Activated CD8-positive, alpha-beta memory T cell treated with anti-CD3 and anti-CD28 coated beads, Interleukin-2, amount 50 U/mL, for 24 hours (primary cell): ENCODE results near the gene OTOP3.
A peak's percentile ranks its signal among the peaks of the same experiment; 100 is the strongest.

Experiments
- DNase-seq: peaks from one replicate; pipeline ENCODE4 v3.0.0-alpha.2; 2020; ENCODE audit errors: extremely low read depth

The OTOP3 gene

GRCh38 chr17:74917430-74917829 is 18.3 kb upstream of the OTOP3 start:
- no peak for DNase-seq

GRCh38 chr17:74918906-74919305 is 16.8 kb upstream of the OTOP3 start:
- no peak for DNase-seq

- DNase-seq, result no peak
Measured at GRCh38 chr17:74919440-74920305, 16.0 kb upstream of the OTOP3 start.

- DNase-seq, result no peak
Measured at GRCh38 chr17:74920306-74920620, 15.4 kb upstream of the OTOP3 start.

GRCh38 chr17:74920642-74921025 is 15.1 kb upstream of the OTOP3 start:
- no peak for DNase-seq

- no peak for DNase-seq
Measured at GRCh38 chr17:74921026-74921681, 14.5 kb upstream of the OTOP3 start.

- DNase-seq, result no peak
Measured at GRCh38 chr17:74921769-74922168, 13.9 kb upstream of the OTOP3 start.

GRCh38 chr17:74922172-74922571 is 13.5 kb upstream of the OTOP3 start:
- DNase-seq, result no peak

GRCh38 chr17:74922694-74923537 is 12.8 kb upstream of the OTOP3 start, which contains the start of gene USH1G:
Gene USH1G, minus strand, starts transcription at chr17:74923255. Its CDS starts 182 bp downstream, at chr17:74923073.
- no peak for DNase-seq

GRCh38 chr17:74923538-74924249 is 12.0 kb upstream of the OTOP3 start:
- DNase-seq, result peak; percentile 13

GRCh38 chr17:74924250-74924948 is 11.3 kb upstream of the OTOP3 start, which contains the start of gene OTOP2:
Gene OTOP2, plus strand, starts transcription at chr17:74924273. Its CDS starts 360 bp downstream, at chr17:74924633.
- no peak for DNase-seq

- no peak for DNase-seq
Measured at GRCh38 chr17:74925242-74925641, 10.5 kb upstream of the OTOP3 start.

GRCh38 chr17:74928786-74929185 is 6.9 kb upstream of the OTOP3 start:
- no peak for DNase-seq

- DNase-seq, result no peak
Measured at GRCh38 chr17:74930535-74931036, 5.1 kb upstream of the OTOP3 start.

- DNase-seq, result no peak
Measured at GRCh38 chr17:74935048-74935447, 650 bp upstream of the OTOP3 start.

GRCh38 chr17:74936470-74936799 is 737 bp downstream of the OTOP3 start:
- no peak for DNase-seq

- no peak for DNase-seq
Measured at GRCh38 chr17:74937064-74938051, 1.7 kb downstream of the OTOP3 start.

- DNase-seq, result no peak
Measured at GRCh38 chr17:74938194-74938950, 2.7 kb downstream of the OTOP3 start.

- DNase-seq, result no peak
Measured at GRCh38 chr17:74939534-74939933, 3.8 kb downstream of the OTOP3 start.
